NCI-H446 treated with DMSO at 0.1 percent for 48 hours (cell line): ENCODE data around the gene UCK1.

Experiments
- DNase-seq: peaks from one replicate; lab custom pipeline; 2025; lab: John Stamatoyannopoulos, UW

The UCK1 gene

GRCh38 chr9:131476777-131477345 lies 54.2 kb downstream of the UCK1 start:
- DNase-seq: no peak

DNA sequence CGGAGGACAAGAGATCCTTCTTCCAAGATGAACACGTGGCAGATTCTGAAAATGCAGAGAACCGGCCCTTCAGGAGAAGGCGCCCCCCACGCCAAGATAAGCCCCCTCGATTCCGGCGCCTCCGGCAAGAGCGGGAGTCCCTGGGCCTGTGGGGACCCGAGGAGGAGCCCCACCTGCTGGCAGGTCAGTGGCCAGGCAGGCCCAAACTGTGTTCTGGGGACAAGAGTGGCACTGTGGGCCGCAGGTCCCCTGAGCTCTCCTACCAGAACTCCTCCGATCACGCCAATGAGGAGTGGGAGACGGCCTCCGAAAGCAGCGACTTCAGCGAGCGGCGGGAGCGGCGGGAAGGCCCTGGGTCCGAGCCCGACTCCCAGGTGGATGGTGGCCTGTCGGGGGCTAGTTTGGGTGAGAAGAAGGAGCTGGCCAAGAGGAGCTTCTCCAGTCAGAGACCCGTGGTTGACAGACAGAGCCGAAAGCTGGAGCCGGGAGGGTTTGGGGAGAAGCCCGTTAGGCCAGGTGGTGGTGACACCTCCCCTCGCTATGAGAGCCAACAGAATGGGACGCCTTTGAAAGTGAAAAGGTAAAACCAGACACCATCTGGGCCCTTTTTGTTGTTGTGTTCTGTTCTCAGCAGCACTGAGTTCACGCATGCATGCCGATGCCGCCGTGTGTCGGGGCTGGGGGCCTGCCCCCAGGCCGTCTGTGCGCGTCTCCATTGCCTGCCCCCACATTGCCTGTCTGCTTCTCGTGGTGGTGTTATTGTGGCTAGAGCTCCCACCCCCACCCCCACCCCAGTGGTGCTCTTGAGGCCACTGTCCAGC lies 54.9 kb downstream of the UCK1 start:
- DNase-seq: no peak

DNA sequence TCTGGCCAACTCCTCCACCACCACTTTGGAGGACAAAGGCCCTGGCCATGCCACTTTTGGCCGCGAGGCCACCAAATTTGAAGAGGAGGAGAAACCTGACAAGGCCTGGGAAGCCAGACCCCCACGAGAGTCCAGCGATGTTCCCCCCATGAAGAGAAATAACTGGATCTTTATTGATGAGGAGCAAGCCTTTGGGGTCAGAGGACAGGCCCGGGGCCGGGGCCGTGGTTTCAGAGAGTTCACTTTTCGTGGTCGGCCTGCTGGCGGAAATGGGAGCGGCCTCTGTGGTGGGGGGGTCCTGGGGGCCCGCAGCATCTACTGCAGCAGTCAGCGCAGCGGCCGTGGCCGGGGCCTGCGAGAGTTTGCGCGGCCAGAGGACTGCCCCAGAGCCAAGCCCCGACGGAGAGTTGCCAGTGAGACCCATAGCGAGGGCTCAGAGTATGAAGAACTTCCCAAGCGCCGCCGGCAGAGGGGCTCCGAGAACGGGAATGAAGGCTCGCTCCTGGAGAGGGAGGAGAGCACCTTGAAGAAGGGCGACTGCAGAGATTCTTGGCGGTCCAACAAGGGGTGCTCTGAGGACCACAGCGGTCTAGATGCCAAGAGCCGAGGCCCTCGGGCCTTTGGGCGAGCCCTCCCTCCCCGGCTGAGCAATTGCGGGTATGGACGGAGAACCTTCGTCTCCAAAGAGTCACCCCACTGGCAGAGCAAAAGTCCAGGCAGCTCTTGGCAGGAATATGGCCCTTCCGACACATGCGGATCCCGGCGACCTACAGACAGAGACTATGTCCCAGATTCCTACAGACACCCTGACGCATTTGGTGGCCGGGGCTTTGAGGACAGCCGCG lies 55.7 kb downstream of the UCK1 start:
- DNase-seq: no peak

GRCh38 chr9:131474711-131475110 lies 56.4 kb downstream of the UCK1 start:
- no peak for DNase-seq

DNA sequence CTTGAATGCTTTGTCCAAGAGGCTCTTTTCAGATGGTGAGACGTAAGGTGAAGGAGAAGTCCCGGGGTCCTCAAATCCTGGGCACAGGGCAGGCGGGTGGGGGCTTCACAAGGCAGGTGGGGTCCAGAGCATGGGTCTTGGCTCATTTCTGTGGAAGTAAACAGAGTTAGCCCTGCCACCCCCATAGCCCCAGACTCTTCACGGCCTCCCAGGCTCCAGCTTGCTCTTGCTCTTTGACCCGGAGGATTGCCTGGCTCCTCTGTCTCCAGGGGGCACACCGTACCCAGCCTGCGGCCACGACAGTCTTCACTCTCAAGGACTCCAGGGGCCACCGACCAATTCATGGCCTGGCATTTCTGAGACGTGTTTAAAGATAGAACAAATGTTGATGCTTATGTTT lies 57.2 kb downstream of the UCK1 start:
- no peak for DNase-seq
